Esophagus squamous epithelium (tissue), 5 donors: Measurements from ENCODE around the gene CYSRT1. TPM values are rescaled to one million over a fixed set of nuclear protein-coding genes. Genes with fewer than 3 reads are reported as not detected.
A peak's percentile ranks its signal among the peaks of the same experiment; 100 is the strongest.

Experiments
- DNase-seq: peaks from one replicate; lab custom pipeline; 2025; lab: John Stamatoyannopoulos, UW
- H3K27ac ChIP-seq, 4 donors: fragments of 200-600 bp; sonication (generic); one replicate each; pipeline ENCODE4 v1.5.1; 2016 to 2019; ENCODE audit warnings: mild to moderate bottlenecking in 1 of 4
- H3K27me3 ChIP-seq, 4 donors: fragments of 200-600 bp; sonication (generic); 1 replicate in 3 of 4; 2 replicates in 1 of 4; pipeline versions ENCODE4 v1.5.1 to v1.6.0; 2017 to 2021; ENCODE audit warnings: antibody characterized with exemption in 1 of 4
- H3K36me3 ChIP-seq, 3 donors: fragments of 200-600 bp; sonication (generic); one replicate each; pipeline ENCODE4 v1.5.1; 2016 to 2019
- H3K4me1 ChIP-seq, 3 donors: fragments of 200-600 bp; sonication (generic); one replicate each; pipeline ENCODE4 v1.5.1; 2017 to 2019
- H3K4me3 ChIP-seq, 4 donors: fragments of 200-600 bp; sonication (generic); 1 replicate in 3 of 4; 2 replicates in 1 of 4; pipeline ENCODE4 v1.5.1; 2016 to 2019; ENCODE audit warnings: mild to moderate bottlenecking in 2 of 4, moderate library complexity in 1 of 4
- H3K9me3 ChIP-seq, 3 donors: fragments of 200-600 bp; sonication (generic); one replicate each; pipeline ENCODE4 v1.5.1; 2016 to 2019
- CTCF ChIP-seq, 6 experiments: fragments of 450-650 bp in 4 of 6; fragments of 200-600 bp in 2 of 6; sonication (generic) in 2 of 6; IDR thresholded peaks; one replicate each; pipeline ENCODE4 v1.5.1; 2016 to 2019; ENCODE audit warnings: antibody characterized with exemption in 6 of 6, mild to moderate bottlenecking in 4 of 6, moderate library complexity in 4 of 6
- POLR2A ChIP-seq, 4 donors: fragments of 450-650 bp; IDR thresholded peaks; one replicate each; pipeline ENCODE4 v1.6.1; 2017; ENCODE audit warnings: antibody characterized with exemption in 4 of 4, mild to moderate bottlenecking in 4 of 4, moderate library complexity in 3 of 4
- WGBS, 2 donors: methylation state at CpG; one replicate each; pipeline ENCODE4 v1.1.5; 2018; 5-methylcytosine and 5-hydroxymethylcytosine counted together
- intact Hi-C: fragments of 100-400 bp; cut with DNase I; formaldehyde crosslinking; loops from one replicate; pipeline ENCODE4 v1.15.0; 2022
- total RNA-seq, 4 donors: library from RNA; depleted of rRNA; stranded (reverse); fragments of >200 nt; gene quantifications; one replicate each; pipeline ENCODE4 v1.1.0, GENCODE V29; 2016
- donor health status: DM: yes; HTN: yes; CAD: no.

The CYSRT1 gene
- total RNA-seq, 4 donors from 2014 or later = 114 to 301 (median 152) TPM

GRCh38 chr9:137206602-137207001 lies 18.4 kb upstream of the CYSRT1 start:
- Histone ChIP-seq H3K9me3 (no peaks in the 10 kb centered on the region), H3K36me3 (peaks cover 0 to 26% (median 4%) of the 10 kb centered on the region in 3 donors), H3K4me1 (peaks cover 32 to 53% (median 40%) of the 10 kb centered on the region in 3 donors), H3K27me3 (no peaks in the 10 kb centered on the region), H3K4me3 (peak overlapping the region in 3 of 4 donors; percentile 98 to 99 (median 98)), H3K27ac (peak overlapping the region in 1 of 4 donors; percentile 88)
- intact Hi-C loops = no loop called here
- 73 to 79% methylated on average over 6 of the region's 7 CpGs for WGBS, 2 donors
- no peak for DNase-seq
- no peak for TF ChIP-seq CTCF (IDR thresholded peaks at IDR 0.05)
- TF ChIP-seq POLR2A (IDR thresholded peaks at IDR 0.05) = no peak

GRCh38 chr9:137211532-137211931 lies 13.4 kb upstream of the CYSRT1 start:
- intact Hi-C loops = no loop called here
- Histone ChIP-seq H3K27me3 (no peaks in the 10 kb centered on the region), H3K36me3 (peaks cover 0 to 53% (median 4%) of the 10 kb centered on the region in 3 donors), H3K9me3 (no peaks in the 10 kb centered on the region), H3K4me1 (peaks cover 3 to 13% (median 6%) of the 10 kb centered on the region in 3 donors), H3K27ac (no peak overlapping the region), H3K4me3 (no peak overlapping the region)
- 86 to 91% methylated on average over 4 to 9 of the region's 13 CpGs for WGBS, 2 donors
- no peak for DNase-seq
- no peak for TF ChIP-seq POLR2A (IDR thresholded peaks at IDR 0.05)
- TF ChIP-seq CTCF (IDR thresholded peaks at IDR 0.05) = no peak

- DNase-seq = no peak
- Histone ChIP-seq H3K9me3 (no peaks in the 10 kb centered on the region), H3K4me3 (no peak overlapping the region), H3K36me3 (peaks cover 0 to 55% (median 4%) of the 10 kb centered on the region in 3 donors), H3K4me1 (peaks cover 6 to 14% (median 9%) of the 10 kb centered on the region in 3 donors), H3K27me3 (no peaks in the 10 kb centered on the region), H3K27ac (no peak overlapping the region)
- intact Hi-C loops = no loop called here
- 47 to 93% methylated on average over 7 to 12 of the region's 21 CpGs for WGBS, 2 donors
- TF ChIP-seq POLR2A (IDR thresholded peaks at IDR 0.05) = no peak
- TF ChIP-seq CTCF (IDR thresholded peaks at IDR 0.05) = no peak
Measured at GRCh38 chr9:137212520-137212919, 12.5 kb upstream of the CYSRT1 start.

- Histone ChIP-seq H3K36me3 (peaks cover 0 to 53% (median 4%) of the 10 kb centered on the region in 3 donors), H3K4me1 (peaks cover 8 to 22% (median 14%) of the 10 kb centered on the region in 3 donors), H3K9me3 (no peaks in the 10 kb centered on the region), H3K4me3 (no peak overlapping the region), H3K27me3 (no peaks in the 10 kb centered on the region), H3K27ac (no peak overlapping the region)
- intact Hi-C loops = no loop called here
- DNase-seq = no peak
- WGBS, 2 donors = 92 to 94% methylated on average over 13 to 19 of the region's 49 CpGs
- TF ChIP-seq POLR2A (IDR thresholded peaks at IDR 0.05) = no peak
- TF ChIP-seq CTCF (IDR thresholded peaks at IDR 0.05) = peak in 1 of 6 experiments; percentile 37
Measured at GRCh38 chr9:137213160-137214060, 11.6 kb upstream of the CYSRT1 start.

- TF ChIP-seq POLR2A (IDR thresholded peaks at IDR 0.05) = no peak
- WGBS, 2 donors = 78 to 80% methylated on average over 8 to 11 of the region's 19 CpGs
Measured at GRCh38 chr9:137214620-137215019, 10.4 kb upstream of the CYSRT1 start.

More at GRCh38 chr9:137214620-137215019, 10.4 kb upstream of the CYSRT1 start:
- DNase-seq = no peak
- intact Hi-C loops = no loop called here
- Histone ChIP-seq H3K27me3 (no peaks in the 10 kb centered on the region), H3K9me3 (no peaks in the 10 kb centered on the region), H3K36me3 (peaks cover 0 to 41% (median 4%) of the 10 kb centered on the region in 3 donors), H3K27ac (no peak overlapping the region), H3K4me1 (peaks cover 15 to 31% (median 16%) of the 10 kb centered on the region in 3 donors), H3K4me3 (no peak overlapping the region)
